Endothelial cell of coronary artery (primary cell): ENCODE measurements around the gene RSBN1L. TPM values are rescaled to one million over a fixed set of nuclear protein-coding genes. Genes with fewer than 3 reads are reported as not detected.

Experiments used
- total RNA-seq: library from RNA; depleted of rRNA; stranded (reverse); fragments of >200 nt; gene quantifications from 2 replicates; pipeline ENCODE4 v1.2.3, GENCODE V29; 2014

The RSBN1L gene
- 13.8 and 16.2 TPM in 2 replicates for total RNA-seq

DNA sequence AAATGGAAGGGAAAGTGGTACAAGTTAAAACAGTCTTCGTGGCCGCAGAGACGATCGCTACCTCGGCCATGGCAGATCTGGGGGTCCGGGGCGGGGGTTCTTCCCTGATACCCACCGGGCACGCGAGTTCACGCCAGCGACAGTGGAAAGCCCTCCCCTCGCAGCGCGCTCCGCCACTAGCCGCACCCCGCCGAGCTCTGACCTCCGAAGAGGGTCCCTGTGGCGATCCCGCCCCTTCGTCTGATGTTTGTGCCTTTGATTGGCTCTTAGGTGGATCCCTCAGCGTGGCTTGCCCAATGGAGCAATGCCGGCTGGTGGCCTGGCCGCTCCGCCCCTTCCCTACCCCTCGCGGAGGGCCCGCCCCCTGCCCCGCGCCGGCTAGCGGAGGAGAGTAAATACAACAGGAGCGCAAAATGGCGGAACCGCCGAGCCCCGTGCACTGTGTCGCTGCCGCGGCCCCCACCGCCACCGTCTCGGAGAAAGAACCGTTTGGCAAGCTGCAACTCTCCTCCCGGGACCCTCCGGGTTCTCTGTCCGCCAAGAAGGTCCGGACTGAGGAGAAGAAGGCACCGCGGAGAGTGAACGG, at the start of gene RSBN1L:
RSBN1L (plus strand) TSS at position 403 of the 586 bp plus-strand sequence; CDS start at position 414, 11 bp downstream.

DNA sequence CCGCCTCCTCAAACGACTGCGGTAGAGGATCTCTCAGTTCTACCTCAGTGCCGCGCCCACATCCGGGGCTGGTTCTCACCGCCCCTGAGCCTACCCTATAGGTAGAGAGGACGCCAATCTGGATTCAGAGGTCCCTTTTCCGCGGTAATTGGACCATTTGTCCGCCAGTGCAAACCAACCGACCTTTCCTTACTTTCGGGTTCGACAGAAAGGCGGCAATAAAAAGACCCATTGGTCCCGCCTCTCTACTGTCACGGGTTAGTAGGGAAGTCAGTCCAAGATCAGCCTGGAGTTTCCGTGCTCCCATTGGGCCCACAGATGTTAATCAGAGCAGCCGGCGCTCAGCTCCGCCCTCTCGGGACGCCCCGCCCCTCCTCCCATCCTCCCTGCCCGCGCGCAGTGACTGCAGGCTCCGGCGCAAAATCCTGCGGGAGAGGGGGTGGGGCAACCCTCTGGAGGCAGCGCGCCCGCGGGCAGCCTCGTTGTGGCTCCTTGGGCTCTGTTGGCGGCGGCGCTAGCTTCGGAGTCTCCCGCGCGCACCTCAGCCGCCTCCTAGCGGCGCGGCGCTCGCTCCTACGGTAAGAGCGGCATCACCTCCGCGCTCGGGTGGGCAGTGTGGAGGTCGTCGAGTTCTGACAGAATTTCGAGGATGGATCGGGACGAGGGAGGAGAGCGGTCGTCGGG, 102.3 kb downstream of the RSBN1L start, which contains the start of the genes PHTF2 and TMEM60:
PHTF2 (plus strand) TSS at position 380 of the 684 bp plus-strand sequence.
TMEM60 (minus strand) TSS at position 41 of the 684 bp plus-strand sequence. CDS start 4,061 bp downstream, outside the sequence.

Other genes starting within 250 kb of the RSBN1L start
- gene PTPN12, start 159.2 kb upstream of the RSBN1L start, total RNA-seq = 44.2 and 52.6 TPM in 2 replicates
- 8.0 and 9.8 TPM in 2 replicates for gene TMEM60, start 102.0 kb downstream of the RSBN1L start, total RNA-seq
- gene PHTF2, start 102.3 kb downstream of the RSBN1L start, total RNA-seq = 9.0 and 11.5 TPM in 2 replicates